ENCODE data around the gene CCR5.
A peak's percentile ranks its signal among the peaks of the same experiment; 100 is the strongest.

The CCR5 gene

DNA sequence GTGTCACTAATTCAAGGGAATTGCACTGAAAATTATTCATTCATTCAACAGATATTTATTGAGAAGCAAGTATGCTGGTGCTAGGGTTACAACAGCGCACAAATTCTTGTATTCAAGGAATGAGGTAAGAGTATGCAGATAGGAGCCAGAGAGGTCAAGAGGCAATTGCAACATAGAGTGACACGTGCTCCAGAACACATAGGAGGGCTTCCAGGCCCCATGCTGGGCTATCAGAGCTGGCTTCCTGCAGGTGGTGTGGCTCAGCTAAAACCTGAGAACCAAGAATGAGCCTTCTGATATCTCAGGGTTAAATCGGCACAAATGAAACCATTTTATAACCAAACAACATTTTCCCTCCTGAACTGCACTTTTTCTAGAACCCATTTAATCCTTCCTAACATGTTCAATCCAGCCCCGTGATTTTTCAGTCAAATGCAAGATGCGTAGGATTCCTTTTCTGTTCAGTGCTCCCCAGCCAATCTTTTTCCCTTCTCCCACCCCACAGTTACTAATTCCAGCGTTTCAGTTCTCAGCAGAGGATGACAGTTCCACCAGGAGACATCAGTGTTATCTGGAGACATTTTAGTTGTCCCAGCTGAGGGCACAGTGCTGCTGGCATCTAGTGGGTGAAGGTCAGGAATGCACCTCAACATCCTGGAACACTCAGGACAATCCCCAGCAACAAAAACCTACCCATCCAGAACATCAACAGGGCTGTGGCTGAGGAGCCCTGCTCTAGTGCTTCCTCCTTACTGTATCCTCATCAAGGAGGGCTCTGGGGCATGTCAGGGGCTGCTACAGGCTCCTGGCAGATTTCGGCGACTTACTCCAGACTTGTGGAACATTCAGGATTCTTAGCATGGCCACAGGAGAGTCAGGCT, 23.0 kb downstream of the CCR5 start:
- Histone ChIP-seq H3K9ac (no peak overlapping the region), H3K36me3 (no peaks in the 10 kb centered on the region), H4K20me1 (no peaks in the 10 kb centered on the region), H3K4me2 (no peak overlapping the region), H3K4me1 (peaks cover 8% of the 10 kb centered on the region), H3K27ac (no peak overlapping the region), H3K4me3 (no peak overlapping the region), H3K9me3 (no peaks in the 10 kb centered on the region), H3K27me3 (no peaks in the 10 kb centered on the region)
- no peak for TF ChIP-seq Cebpa-rat (IDR thresholded peaks at IDR 0.05)

DNA sequence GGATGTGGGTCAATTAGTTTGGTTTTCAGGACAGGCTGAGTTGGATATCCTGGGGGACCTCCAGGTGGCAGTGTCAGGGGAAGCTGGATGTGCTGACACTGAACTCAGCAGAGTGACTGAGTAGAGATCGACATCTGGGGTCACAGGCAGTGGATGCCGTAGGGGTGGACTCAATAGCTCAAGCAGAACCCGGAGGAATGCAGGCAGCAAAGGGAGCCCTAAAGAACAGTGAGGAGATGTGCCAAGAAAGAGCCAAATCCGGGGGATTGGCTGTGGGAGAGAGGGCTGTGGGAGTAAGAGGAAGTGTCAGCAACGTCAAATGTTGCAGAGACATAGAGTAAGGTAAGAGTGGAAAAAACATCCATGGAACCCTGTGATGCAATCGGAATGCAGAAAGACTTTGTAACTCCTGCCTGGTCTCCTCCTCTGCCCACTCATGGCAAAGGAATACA, 24.5 kb downstream of the CCR5 start:
- no peak overlapping the region for H3K4me2 ChIP-seq
- H3K4me1 ChIP-seq = peaks cover 8% of the 10 kb centered on the region
- no peak overlapping the region for H3K4me3 ChIP-seq
- no peaks in the 10 kb centered on the region for H4K20me1 ChIP-seq
- H3K27ac ChIP-seq = no peak overlapping the region
- no peaks in the 10 kb centered on the region for H3K27me3 ChIP-seq
- no peak overlapping the region for H3K9ac ChIP-seq
- TF ChIP-seq Cebpa-rat (IDR thresholded peaks at IDR 0.05) = no peak
- H3K9me3 ChIP-seq = no peaks in the 10 kb centered on the region
- no peaks in the 10 kb centered on the region for H3K36me3 ChIP-seq

DNA sequence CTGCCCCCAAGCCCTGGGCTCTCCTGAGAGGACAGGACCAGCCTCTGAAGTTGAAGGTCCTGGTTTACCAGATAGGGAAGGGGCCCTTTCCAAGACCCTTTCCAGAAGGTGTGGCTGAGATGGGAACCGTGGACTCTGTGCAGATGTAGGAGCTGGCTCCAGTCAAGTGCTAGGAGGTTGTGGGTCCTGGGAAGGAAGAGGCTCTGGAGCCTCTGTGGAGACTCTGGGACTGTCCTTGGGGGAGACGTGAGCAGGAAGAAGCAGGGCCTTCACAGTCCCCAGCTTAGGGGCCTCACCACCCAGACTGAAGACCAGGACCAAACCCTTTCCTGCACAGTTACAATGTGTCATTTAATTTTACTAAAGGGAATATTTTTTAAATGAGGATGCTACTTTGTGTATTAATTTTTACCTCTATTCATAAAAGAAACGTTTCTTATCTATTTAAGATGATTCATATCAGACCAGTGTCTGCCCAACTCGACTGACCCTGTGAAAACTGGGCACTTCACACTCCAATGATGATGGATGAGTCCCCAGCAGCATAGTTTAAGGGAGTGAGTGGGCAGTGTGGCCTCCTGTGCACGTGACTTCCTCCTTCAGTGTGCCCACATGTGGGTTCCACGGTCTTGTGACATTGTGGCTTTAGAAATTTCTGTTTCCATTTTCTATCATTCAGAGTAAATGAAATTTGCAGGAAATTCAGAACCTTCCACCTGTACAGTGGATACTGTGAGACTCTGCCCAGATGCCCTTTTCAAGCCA, 25.2 kb downstream of the CCR5 start:
- peaks cover 8% of the 10 kb centered on the region for H3K4me1 ChIP-seq

DNA sequence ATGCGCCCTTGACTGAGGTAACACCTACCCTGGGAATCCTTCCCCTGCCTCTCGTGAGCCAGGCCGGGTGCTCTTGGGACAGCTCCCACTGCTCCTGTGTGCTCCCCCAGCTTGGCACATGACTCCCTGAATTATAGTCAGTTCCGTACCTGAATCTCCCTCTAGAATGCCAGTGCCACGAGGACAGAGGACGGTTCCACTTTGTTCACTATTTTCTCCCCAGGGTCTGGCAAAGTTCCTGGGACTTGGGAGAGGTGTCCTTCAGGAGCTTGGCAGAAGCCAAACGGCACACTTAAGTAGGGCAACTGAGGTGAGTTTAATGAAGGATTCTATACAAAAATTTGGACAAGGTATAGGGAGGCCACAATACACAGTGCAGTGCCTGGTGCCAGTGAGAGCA, 26.4 kb downstream of the CCR5 start:
- H3K27ac ChIP-seq = no peak overlapping the region
- TF ChIP-seq Cebpa-rat (IDR thresholded peaks at IDR 0.05) = no peak
- no peaks in the 10 kb centered on the region for H3K27me3 ChIP-seq

More for the DNA sequence above, 25.2 kb downstream of the CCR5 start:
- no peak for TF ChIP-seq Cebpa-rat (IDR thresholded peaks at IDR 0.05)
- no peaks in the 10 kb centered on the region for H3K27me3 ChIP-seq
- H3K27ac ChIP-seq = no peak overlapping the region
- no peaks in the 10 kb centered on the region for H4K20me1 ChIP-seq
- no peaks in the 10 kb centered on the region for H3K36me3 ChIP-seq
- H3K9ac ChIP-seq = no peak overlapping the region
- H3K4me3 ChIP-seq = no peak overlapping the region
- H3K4me2 ChIP-seq = peak overlapping the region; percentile 17; the same call in 1 of the 2 replicates
- no peaks in the 10 kb centered on the region for H3K9me3 ChIP-seq

DNA sequence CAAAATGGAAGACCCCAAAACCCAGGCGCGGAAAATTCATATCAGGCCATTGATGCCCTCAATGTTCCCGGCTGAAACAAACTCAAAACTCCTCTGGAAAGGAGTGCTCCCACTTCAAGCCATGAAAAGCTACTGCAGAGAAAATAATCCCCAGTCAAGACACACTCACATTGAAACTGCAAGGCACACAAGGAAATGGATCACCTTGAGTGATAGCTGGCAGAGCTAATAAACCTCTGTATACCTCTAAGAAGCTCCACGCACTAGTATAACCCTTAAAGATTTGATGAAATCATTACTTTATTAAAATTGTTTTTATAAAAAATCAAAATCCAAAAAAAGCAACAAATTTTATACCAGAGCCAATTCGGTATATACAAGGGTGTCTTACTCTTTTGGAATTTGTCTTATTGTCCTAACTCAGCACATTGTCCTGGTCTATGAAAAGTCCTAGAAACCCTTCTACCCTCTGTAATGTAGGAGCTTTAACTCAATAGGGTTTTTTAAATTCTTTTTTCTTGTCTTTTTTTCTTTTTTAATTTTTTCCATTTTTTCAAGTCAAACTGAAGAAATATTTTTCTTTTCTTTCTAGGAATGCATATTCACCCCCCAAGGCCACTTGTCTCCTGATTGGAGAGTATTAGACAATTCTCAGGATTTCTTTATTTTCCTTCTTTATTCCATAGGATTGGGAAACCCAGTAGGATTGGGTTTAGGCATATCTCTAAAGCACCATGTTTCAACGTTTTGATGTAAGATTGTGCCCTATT, 27.6 kb downstream of the CCR5 start:
- Histone ChIP-seq H3K27me3 (no peaks in the 10 kb centered on the region), H3K9ac (no peak overlapping the region), H3K4me1 (peaks cover 8% of the 10 kb centered on the region), H4K20me1 (no peaks in the 10 kb centered on the region), H3K9me3 (no peaks in the 10 kb centered on the region), H3K4me3 (no peak overlapping the region), H3K36me3 (no peaks in the 10 kb centered on the region), H3K4me2 (no peak overlapping the region), H3K27ac (no peak overlapping the region)
- TF ChIP-seq Cebpa-rat (IDR thresholded peaks at IDR 0.05) = no peak

More for the DNA sequence above, 26.4 kb downstream of the CCR5 start:
- Histone ChIP-seq H3K36me3 (no peaks in the 10 kb centered on the region), H3K9me3 (no peaks in the 10 kb centered on the region), H3K9ac (no peak overlapping the region), H4K20me1 (no peaks in the 10 kb centered on the region), H3K4me1 (peaks cover 8% of the 10 kb centered on the region), H3K4me3 (no peak overlapping the region), H3K4me2 (no peak overlapping the region)

DNA sequence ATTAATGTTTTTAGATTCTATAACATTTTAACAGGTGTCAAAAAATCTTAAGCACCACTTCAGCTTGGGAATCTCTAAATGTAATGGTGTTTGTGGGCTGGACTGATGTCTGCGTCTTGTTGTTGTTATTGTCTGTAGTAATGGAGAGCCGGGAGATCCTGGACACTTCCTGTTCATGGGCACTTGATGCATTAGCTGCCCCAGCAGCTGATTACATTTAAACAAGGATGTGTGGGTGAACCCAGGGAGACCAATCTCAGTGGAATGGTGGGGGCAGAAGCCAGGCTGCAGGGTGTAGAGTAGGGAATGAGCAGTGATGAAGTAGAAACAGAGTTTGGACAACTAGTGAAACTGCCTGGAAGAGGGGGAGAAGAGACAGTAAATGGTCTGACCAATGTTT, 28.4 kb downstream of the CCR5 start:
- Histone ChIP-seq H3K4me2 (no peak overlapping the region), H3K4me3 (no peak overlapping the region), H3K27ac (no peak overlapping the region), H3K9ac (no peak overlapping the region), H3K27me3 (no peaks in the 10 kb centered on the region), H3K4me1 (peaks cover 8% of the 10 kb centered on the region), H4K20me1 (no peaks in the 10 kb centered on the region), H3K36me3 (no peaks in the 10 kb centered on the region), H3K9me3 (no peaks in the 10 kb centered on the region)
- TF ChIP-seq Cebpa-rat (IDR thresholded peaks at IDR 0.05) = no peak

DNA sequence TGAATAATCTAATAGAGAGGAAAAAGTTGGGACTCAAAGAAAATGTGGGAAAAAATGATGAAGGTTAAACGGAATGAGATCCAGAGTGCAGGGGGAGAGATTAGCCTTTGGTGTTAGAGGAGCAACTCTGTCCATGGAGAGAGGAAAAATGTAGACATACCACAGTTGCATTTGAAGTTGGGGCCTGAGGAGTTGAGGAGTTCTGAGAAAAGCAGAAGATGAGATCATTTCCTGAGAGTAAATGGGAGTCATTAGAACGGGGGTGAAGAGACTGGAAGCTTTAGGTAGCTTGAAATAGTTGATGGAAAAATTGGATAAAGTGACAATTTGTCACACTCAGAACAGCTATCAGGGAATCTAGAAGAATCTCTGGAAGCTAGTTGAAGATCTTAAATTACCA, 28.8 kb downstream of the CCR5 start:
- peaks cover 8% of the 10 kb centered on the region for H3K4me1 ChIP-seq
- no peaks in the 10 kb centered on the region for H3K36me3 ChIP-seq
- no peak overlapping the region for H3K4me3 ChIP-seq
- H3K27me3 ChIP-seq = no peaks in the 10 kb centered on the region
- no peak for TF ChIP-seq Cebpa-rat (IDR thresholded peaks at IDR 0.05)
- no peak overlapping the region for H3K4me2 ChIP-seq
- H3K27ac ChIP-seq = no peak overlapping the region
- no peak overlapping the region for H3K9ac ChIP-seq
- H3K9me3 ChIP-seq = no peaks in the 10 kb centered on the region
- no peaks in the 10 kb centered on the region for H4K20me1 ChIP-seq

DNA sequence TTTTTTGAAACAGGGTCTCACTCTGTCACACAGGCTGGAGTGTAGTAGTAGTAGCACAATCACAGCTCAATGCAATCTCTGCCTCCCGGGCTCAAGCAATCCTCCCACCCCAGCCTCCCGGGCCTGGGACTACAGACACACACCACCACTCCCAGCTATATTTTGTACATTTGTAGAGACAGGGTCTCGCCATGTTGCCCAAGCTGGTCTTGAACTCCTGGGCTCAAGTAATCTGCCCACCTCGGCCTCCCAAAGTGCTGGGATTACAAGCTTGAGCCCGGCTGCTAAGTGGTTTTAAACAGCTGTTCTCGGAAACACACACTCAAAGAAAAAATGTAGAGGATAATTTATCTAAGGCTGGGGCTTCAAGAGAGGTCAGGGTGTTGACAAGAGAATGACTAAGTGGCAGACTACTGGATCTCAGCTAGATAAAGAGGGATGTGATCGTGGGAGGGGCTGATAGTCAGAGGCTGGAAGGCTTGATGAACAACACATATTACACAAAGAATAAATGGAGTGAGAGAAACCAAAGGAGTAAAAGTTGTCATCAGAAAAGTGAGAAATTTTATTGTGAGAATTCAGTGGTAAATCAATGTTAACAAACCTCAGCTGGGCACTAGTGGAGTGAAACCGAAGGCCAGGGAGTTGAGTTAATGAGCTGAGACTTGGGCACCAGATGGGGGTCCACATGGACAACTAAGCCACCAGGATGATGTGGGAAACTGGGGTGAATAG, 29.4 kb downstream of the CCR5 start:
- no peaks in the 10 kb centered on the region for H4K20me1 ChIP-seq
- peaks cover 9% of the 10 kb centered on the region for H3K4me1 ChIP-seq
- no peak overlapping the region for H3K4me2 ChIP-seq
- H3K9me3 ChIP-seq = no peaks in the 10 kb centered on the region
- no peak overlapping the region for H3K9ac ChIP-seq
- H3K27me3 ChIP-seq = no peaks in the 10 kb centered on the region
- TF ChIP-seq Cebpa-rat (IDR thresholded peaks at IDR 0.05) = no peak
- H3K27ac ChIP-seq = no peak overlapping the region
- no peaks in the 10 kb centered on the region for H3K36me3 ChIP-seq
- no peak overlapping the region for H3K4me3 ChIP-seq

DNA sequence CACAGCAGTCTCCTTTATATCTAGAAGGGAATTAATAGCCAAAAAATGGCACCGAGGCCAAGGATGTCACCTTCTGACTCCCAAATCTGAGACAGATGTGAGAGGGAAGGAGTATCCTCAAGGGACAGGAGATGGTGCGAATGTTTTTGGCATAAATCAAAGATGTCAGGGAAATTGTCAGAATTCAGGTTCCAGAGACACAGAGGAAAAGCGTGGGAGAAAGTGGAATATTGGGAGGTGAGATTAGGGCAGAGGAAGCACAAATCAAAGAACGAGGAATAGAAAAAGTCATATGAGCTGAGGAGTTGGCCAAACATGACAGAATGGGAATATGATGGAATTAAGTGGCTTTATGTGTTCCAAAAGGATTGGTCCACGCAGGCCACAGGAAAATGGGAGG, 30.1 kb downstream of the CCR5 start:
- Histone ChIP-seq H3K27ac (no peak overlapping the region), H3K9ac (no peak overlapping the region), H3K36me3 (no peaks in the 10 kb centered on the region), H3K27me3 (no peaks in the 10 kb centered on the region), H4K20me1 (no peaks in the 10 kb centered on the region), H3K9me3 (no peaks in the 10 kb centered on the region), H3K4me3 (no peak overlapping the region), H3K4me2 (no peak overlapping the region), H3K4me1 (peaks cover 15% of the 10 kb centered on the region)
- no peak for TF ChIP-seq Cebpa-rat (IDR thresholded peaks at IDR 0.05)
